ENCODE results near the gene CYP4B1. TPM values are rescaled to one million over a fixed set of nuclear protein-coding genes. Genes with fewer than 3 reads are reported as not detected.
"Not testable (repeated sequence)": the region's sequence is repeated elsewhere in the genome, so short reads cannot be mapped to it uniquely, and the experiment has no call there.

The CYP4B1 gene
- total RNA-seq, 1 donor from 2014 or later: not detected

DNA sequence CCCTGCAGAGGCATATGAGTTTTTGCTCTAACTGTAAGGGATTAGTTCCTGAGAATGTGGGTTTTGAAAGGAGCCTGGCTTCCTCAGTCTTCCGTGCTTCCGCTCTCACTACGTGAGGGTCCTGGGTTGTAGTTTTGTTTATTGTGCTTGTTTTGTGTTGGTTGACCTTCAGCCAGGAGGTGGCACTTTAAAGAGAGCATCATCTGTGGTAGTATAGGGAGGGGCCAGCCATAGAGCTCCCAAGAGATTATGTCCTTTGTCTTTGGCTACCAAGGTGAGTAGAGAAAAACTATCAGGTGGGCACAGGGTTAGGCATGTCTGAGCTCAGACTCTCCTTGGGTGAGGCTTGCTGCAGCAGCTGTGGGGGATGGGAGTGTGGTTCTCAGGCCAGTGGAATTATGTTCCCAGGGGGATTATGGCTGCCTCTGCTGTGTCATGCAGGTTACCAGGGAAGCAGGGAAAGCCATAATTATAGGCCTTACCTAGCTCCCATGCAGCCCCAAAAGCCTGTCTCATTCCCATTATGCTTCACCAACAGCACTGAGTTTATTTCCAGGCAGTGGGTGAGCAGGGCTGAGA lies 23.5 kb downstream of the CYP4B1 start:
- no peaks in the 10 kb centered on the region for H3K4me1 Mint-ChIP-seq
- TF ChIP-seq CTCF (IDR thresholded peaks at IDR 0.05): no peak
- intact Hi-C loops (cut with micrococcal nuclease): no loop called here
- H3K9me3 Mint-ChIP-seq: no peaks in the 10 kb centered on the region
- no peak overlapping the region for H3K4me3 Mint-ChIP-seq
- DNase-seq (no peak), ATAC-seq (ENCODE audit: low read depth) (no peak)
- ChIA-PET CTCF (no interaction called here), POLR2A (no interaction called here)
- no peaks in the 10 kb centered on the region for H3K36me3 Mint-ChIP-seq (ENCODE audit: low read depth)
- peaks cover 7% of the 10 kb centered on the region for H3K27me3 Mint-ChIP-seq
- no peak overlapping the region for H3K27ac Mint-ChIP-seq

GRCh38 chr1:46823151-46823550 lies 24.3 kb downstream of the CYP4B1 start:
- DNase-seq (no peak), ATAC-seq (ENCODE audit: low read depth) (no peak)
- ChIA-PET POLR2A (no interaction called here), CTCF (no interaction called here)
- no peak overlapping the region for H3K4me3 Mint-ChIP-seq
- TF ChIP-seq CTCF (IDR thresholded peaks at IDR 0.05): no peak
- no peak overlapping the region for H3K27ac Mint-ChIP-seq
- no peaks in the 10 kb centered on the region for H3K36me3 Mint-ChIP-seq (ENCODE audit: low read depth)
- no peaks in the 10 kb centered on the region for H3K4me1 Mint-ChIP-seq
- intact Hi-C loops (cut with micrococcal nuclease): no loop called here
- no peaks in the 10 kb centered on the region for H3K9me3 Mint-ChIP-seq
- peaks cover 7% of the 10 kb centered on the region for H3K27me3 Mint-ChIP-seq

- intact Hi-C loops (cut with micrococcal nuclease); H3K9me3 Mint-ChIP-seq; ATAC-seq (ENCODE audit: low read depth); POLR2A ChIA-PET; H3K4me3 Mint-ChIP-seq; CTCF ChIA-PET; H3K36me3 Mint-ChIP-seq (ENCODE audit: low read depth); H3K27ac Mint-ChIP-seq; H3K27me3 Mint-ChIP-seq; DNase-seq; H3K4me1 Mint-ChIP-seq: not testable (repeated sequence)
Measured at GRCh38 chr1:46826892-46827291, 28.0 kb downstream of the CYP4B1 start.

DNA sequence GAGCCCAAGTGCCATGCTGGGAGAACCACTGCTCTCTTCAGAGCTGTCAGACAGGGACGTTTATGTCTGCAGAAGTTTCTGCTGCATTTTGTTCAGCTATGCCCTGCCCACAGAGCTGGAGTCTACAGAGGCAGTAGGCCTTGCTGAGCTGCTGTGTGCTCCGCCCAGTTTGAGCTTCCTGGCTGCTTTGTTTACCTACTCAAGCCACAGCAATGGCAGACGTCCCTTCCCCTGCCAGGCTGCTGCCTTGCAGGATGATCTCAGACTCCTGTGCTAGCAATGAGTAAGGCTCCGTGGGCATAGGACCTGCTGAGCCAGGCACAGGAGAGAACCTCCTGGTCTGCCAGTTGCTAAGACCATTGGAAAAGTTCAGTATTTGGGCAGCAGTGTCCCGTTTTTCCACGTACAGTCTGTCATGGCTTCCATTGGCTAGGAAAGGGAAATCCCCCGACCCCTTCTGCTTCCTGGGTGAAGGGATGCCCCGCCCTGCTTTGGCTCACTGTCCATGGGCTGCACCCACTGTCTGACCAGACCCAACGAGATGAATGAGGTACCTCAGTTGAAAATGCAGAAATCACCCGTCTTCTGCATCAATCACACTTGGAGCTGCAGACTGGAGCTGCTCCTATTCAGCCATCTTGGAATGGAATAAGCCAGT lies 31.9 kb downstream of the CYP4B1 start:
- DNase-seq (no peak), ATAC-seq (ENCODE audit: low read depth) (no peak)
- intact Hi-C loops (cut with micrococcal nuclease): no loop called here
- POLR2A ChIA-PET: no interaction called here
- H3K27ac Mint-ChIP-seq: no peak overlapping the region
- no peak for TF ChIP-seq CTCF (IDR thresholded peaks at IDR 0.05)
- H3K36me3 Mint-ChIP-seq (ENCODE audit: low read depth): no peaks in the 10 kb centered on the region
- peaks cover 7% of the 10 kb centered on the region for H3K27me3 Mint-ChIP-seq
- CTCF ChIA-PET: no interaction called here
- no peaks in the 10 kb centered on the region for H3K9me3 Mint-ChIP-seq
- no peak overlapping the region for H3K4me3 Mint-ChIP-seq
- no peaks in the 10 kb centered on the region for H3K4me1 Mint-ChIP-seq

DNA sequence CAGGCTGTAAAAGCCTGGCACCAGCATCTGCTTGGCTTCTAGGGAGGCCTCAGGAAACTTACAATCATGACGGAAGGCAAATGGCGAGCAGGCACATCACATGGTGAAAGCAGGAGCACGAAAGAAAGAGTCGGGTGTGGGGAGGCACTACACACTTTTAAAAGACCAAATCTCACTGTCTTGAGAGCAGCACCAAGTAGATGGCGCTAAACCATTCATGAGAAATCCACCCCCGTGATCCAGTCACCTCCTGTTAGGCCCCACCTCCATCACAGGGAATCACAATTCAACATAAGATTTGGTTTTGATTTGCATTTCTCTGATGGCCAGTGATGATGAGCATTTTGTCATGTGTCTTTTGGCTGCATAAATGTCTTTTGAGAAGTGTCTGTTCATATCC lies 36.6 kb downstream of the CYP4B1 start:
- POLR2A ChIA-PET: not testable (repeated sequence)

GRCh38 chr1:46846386-46846785 lies 47.5 kb downstream of the CYP4B1 start:
- H3K9me3 Mint-ChIP-seq; POLR2A ChIA-PET; CTCF ChIA-PET; H3K4me1 Mint-ChIP-seq; ATAC-seq (ENCODE audit: low read depth); DNase-seq; H3K36me3 Mint-ChIP-seq (ENCODE audit: low read depth); intact Hi-C loops (cut with micrococcal nuclease); H3K27ac Mint-ChIP-seq; H3K4me3 Mint-ChIP-seq: not testable (repeated sequence)
- H3K27me3 Mint-ChIP-seq: peaks cover 29% of the 10 kb centered on the region

More for the DNA sequence above, 36.6 kb downstream of the CYP4B1 start:
- ATAC-seq (ENCODE audit: low read depth); H3K4me3 Mint-ChIP-seq; DNase-seq; H3K27ac Mint-ChIP-seq; H3K36me3 Mint-ChIP-seq (ENCODE audit: low read depth); CTCF ChIA-PET; intact Hi-C loops (cut with micrococcal nuclease); H3K4me1 Mint-ChIP-seq; H3K9me3 Mint-ChIP-seq: not testable (repeated sequence)
- H3K27me3 Mint-ChIP-seq: peaks cover 10% of the 10 kb centered on the region

DNA sequence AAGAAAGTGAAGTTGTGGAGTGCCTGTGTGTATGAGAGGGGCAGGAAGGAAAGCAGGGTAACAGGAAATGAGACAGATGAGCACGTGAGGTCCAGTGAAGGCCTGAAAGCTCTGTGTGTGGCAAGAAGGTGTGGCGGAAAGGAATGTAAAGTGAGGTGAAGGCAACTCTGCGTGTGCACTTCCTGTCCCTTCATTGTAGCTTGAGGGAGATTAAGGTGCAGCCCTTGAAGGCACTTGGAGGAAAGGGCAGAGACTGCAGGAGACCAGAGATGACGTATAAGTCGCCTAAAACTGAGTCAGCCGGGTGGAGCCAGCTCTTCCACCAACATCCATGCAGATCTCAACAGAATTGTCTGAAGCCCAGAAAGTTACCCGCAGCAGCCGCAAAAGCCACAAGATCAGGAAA lies 58.8 kb downstream of the CYP4B1 start:
- H3K27ac Mint-ChIP-seq; H3K9me3 Mint-ChIP-seq; H3K4me3 Mint-ChIP-seq; CTCF ChIA-PET; ATAC-seq (ENCODE audit: low read depth); H3K4me1 Mint-ChIP-seq; DNase-seq; POLR2A ChIA-PET; H3K36me3 Mint-ChIP-seq (ENCODE audit: low read depth): not testable (repeated sequence)
- H3K27me3 Mint-ChIP-seq: peaks cover 18% of the 10 kb centered on the region
- intact Hi-C loops (cut with micrococcal nuclease): loop anchor here (5.0 kb wide), 1 partner anchor 255 kb away; no protein-coding TSS in a partner anchor

All from activated B cell treated with CpG ODN at 0.5 μM for 24 hours (primary cell).